Left kidney (tissue), 2 donors: ENCODE results near the gene ARPC1B. TPM values are rescaled to one million over a fixed set of nuclear protein-coding genes. Genes with fewer than 3 reads are reported as not detected.
"Not testable (repeated sequence)": the region's sequence is repeated elsewhere in the genome, so short reads cannot be mapped to it uniquely, and the experiment has no call there.

Experiments
- DNase-seq: peaks from one replicate; pipeline ENCODE4 v3.0.0-alpha.2; 2013
- polyA plus RNA-seq: library from polyadenylated mRNA; unstranded; fragments of 120-200 nt; gene quantifications from one replicate; pipeline ENCODE4 v1.2.1, GENCODE V29; 2013; ENCODE audit not compliant: insufficient read length

ARPC1B gene
- polyA plus RNA-seq, 1 donor, result 26.9 TPM

- no peak for DNase-seq
Observed at GRCh38 chr7:99386584-99387238, 12.2 kb downstream of the ARPC1B start.

GRCh38 chr7:99387239-99387635 is 12.7 kb downstream of the ARPC1B start:
- not testable (repeated sequence) for DNase-seq

DNA sequence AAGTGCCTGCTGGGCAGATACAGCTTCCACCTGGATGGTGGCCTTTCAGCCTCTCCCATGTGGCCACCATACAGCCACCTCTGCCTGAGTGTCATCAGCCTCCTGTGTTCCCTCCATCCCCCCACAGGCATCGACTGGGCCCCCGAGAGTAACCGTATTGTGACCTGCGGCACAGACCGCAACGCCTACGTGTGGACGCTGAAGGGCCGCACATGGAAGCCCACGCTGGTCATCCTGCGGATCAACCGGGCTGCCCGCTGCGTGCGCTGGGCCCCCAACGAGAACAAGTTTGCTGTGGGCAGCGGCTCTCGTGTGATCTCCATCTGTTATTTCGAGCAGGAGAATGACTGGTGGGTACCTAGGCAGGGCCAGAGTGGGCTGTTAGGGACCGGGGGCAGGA is 13.4 kb downstream of the ARPC1B start:
- DNase-seq, result no peak

DNA sequence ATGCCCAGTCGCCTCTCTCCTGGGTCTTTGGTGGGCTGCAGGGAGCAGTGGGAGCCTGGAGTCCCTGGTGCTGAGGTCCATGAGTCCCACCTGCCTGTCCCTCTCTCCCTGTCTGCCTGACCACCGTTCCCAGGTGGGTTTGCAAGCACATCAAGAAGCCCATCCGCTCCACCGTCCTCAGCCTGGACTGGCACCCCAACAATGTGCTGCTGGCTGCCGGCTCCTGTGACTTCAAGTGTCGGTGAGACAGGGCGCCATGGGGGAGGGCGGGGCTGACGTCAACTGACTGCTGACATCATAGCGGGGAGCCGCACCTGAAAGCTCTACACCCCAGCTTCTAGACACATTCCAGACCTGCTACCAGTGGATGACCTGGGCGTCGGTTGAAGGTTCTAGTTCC is 15.2 kb downstream of the ARPC1B start:
- DNase-seq, result no peak

GRCh38 chr7:99390941-99391602 is 16.5 kb downstream of the ARPC1B start:
- no peak for DNase-seq

DNA sequence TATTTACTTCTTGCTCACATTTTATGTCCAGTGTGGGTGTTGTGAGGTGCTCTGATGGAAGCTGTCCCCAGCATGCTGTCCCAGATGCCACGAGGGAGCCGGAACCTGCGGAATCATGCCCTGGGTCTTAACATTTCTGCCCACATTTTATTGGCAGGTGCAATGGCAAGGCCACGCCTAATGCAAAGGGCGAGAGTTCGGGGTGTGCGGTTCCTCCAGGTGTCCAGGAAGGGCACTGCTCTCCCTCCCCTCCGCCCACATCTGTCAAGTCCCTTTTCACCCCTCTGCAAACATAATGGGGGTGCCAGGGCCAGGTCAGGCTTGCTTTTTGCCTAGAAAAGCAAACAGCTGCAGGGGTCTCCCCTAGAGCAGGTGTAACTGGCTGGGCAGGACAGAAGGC is 17.5 kb downstream of the ARPC1B start:
- DNase-seq, result no peak

DNA sequence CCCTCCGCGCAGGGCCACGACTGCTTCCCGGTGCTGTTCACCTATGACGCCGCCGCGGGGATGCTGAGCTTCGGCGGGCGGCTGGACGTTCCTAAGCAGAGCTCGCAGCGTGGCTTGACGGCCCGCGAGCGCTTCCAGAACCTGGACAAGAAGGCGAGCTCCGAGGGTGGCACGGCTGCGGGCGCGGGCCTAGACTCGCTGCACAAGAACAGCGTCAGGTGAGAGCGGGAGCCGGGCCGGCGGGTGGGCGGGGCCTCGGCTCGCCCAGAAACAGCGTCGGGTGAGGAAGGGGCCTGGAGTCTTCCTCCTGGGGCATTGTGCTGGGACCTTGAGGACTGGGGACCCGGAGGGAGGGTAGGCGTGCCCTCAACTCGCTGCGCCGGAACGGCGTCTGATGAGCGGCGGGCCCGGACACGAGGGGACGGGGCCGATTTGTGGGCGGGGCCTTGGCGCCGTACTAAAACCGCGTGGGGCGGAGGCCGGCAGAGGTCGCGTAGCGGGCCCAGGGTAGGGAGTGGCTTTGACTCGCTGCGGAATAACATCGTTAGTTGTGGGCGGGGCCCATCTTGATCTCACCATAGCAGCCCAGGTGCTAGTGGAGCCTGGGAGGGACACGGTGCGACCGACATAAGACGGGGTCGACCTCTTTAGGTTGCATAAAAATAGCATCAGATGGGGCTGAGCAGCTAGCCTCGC is 18.3 kb downstream of the ARPC1B start:
- no peak for DNase-seq

DNA sequence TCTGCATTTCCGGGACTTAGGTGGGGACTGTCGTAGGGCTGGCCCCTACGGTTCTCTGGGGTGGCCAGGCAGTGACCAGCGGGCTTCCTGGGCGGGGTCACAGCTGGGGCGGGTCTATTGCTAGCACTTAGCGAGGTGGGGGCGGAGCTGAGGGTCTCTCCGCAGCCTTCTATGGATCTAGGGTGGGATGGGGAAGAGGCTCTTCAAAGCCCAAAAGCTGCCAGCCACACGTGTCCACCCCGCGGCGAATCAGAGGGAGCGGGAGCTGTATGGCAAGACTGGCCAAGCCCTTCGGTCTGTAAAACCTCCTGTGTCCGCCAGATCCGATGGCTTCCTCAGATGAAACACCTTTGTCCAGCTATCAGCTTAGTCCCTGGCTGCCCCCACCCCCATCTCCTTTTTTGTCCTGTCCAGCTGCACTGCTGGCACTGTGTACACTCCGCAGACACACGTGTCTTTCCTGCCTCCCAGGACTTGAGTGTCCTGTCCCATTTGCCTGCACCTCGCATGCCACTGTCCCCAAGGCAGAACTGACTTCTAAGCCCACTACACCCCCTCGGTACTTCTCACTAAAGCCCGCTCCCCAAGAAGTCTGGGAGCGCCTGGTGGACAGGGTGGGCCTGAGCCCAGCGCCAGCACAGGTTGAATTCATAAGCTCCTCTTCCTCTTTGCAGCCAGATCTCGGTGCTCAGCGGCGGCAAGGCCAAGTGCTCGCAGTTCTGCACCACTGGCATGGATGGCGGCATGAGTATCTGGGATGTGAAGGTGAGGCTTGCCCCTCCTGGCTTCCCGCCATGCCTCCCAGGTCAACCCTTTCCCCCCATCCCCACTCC is 19.0 kb downstream of the ARPC1B start:
- no peak for DNase-seq

DNA sequence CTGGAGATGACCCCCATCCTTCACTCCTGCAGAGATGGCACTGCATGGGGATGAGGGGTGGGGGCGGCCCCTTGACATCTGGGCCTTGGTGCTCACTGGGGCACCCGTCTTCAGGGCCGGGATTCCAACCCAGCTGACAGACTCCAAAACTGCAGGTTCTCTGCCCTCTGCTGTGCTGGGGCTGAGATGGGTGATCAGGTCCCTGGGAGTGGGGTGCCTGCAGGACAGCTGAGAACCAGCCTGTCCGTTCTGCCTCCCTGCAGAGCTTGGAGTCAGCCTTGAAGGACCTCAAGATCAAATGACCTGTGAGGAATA is 19.6 kb downstream of the ARPC1B start:
- no peak for DNase-seq

DNA sequence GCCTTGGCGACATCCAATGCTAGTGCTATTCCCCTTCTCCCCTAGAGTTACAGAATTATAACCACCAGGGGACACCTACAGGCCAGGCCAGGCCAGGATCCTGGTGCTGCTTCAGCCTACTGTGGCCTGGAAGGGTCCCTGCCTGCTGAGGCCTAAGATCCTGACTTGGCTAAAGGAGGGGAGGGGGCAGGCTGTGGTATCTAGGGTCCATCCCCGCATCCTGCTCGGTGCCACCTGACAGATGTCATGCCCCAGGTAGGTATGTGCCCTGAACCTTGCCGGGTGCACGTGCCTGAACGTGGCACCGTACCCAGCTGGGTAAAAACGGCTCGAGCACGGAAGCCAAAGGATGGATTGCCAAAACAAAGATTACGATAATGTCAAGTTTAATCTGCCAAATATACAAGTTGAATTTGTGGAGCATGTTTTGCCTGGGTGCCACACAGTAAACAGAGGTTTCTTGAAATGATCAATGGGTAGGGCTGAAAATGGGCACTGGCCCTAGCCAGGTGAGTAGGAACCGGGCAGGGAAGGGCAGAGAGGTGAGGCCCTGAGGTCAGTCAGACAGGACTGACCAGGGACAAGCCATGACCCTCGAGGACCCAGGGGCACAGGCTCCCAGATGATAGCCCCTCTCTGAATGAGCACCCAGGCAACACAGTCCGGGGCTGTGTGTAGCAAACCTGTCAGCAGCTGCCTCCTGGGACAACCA is 21.2 kb downstream of the ARPC1B start:
- DNase-seq, result no peak

DNA sequence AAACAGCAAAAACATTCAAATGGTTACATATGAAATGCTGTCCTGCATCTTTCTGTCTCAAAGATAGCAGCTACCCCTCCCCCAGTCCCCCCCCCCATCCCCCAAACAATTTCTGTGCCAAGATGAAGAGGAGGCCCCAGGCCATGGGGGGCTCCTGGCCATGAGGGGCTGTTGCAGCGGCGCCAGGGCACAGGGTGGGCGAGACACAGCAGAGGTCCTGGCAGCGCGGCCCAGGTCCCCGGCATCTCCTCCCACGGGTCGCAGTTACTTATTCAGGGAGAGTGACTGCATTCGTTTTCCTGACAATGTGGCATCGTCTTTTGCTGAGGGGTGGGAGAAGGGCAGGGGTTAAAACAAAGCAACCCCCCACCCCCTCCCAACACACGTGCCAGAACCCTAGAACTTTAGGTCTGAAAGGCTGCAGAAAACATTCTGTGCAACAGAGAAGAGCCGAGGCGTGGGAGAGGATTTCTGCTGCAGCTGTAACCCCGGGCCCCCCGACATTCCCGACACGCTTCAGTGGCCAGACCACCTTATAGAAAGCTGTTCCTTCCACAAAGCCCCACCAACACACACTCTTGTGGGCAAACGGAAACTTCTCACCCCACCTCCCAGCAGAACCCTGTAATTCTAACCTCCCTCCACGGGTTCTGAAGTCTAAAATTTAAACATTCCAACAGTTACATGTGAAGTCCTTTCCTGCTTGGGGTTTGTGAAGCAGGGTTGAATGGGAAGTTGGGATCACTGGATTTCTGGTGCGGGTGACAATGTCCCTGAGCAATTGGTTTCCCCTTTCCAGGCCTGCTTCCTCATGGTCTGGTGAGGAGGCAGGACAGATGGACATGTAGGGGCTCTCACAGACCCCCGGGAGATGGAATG is 22.1 kb downstream of the ARPC1B start:
- DNase-seq, result no peak

DNA sequence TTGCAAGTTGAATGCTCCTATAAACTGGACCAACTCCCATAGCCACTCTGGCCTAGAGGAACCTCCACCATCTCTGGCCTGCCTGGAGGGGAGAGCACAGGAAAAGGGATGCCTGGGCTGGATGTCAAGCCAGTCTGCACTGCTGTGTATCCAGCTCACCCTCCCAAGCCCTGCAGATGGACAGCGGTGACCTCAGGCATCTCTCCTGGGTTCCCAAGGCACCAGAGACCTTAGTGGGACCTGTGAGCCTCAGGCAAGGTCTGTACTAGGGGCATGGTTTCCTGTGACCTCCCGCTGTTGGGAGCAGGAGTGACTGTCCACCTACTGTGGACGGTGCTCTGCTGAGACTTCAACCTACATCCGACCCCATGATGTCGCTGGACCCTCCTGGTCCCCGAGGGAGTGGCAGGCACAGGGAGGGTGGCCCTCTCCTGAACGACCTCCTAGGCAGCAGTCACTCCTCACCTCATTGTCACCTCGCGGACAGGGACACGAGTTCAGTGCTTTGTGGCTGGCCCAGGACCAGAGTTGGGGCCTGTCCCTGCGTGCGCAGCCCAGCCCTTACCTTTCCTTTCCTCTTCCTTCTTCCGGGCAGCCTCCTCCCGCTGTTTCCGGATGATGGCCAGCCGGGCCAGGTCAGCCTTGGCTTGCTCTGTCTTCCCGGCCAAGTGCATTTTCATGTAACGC is 22.9 kb downstream of the ARPC1B start:
- DNase-seq, result no peak

DNA sequence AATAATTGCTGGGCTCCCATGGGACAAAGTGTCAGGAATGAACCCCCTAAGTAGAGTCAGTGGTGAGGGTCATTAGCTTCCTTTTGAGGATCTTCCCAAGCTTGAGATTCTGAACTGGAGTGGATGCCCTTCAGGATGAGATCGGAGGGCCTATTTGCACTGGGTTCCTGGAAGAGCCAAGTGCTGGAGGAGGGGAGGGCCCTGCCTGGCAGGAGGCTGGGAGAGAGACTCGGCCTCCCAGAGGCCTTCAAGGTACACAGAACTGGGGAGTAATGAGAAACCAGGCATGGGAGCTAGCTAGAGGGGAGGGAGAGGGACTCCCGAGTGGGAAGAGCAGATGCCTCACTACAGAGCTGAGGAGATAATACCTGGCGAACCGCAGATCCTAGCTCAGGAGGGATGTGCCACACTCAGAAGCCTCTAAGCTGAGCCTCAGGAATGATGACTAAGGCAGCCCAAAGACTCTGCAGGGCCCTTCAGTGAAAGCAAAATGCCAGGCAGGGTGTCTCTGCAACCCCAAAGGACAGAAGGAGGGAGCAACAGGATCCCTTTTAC is 24.4 kb downstream of the ARPC1B start:
- DNase-seq, result no peak

GRCh38 chr7:99399597-99399996 is 25.1 kb downstream of the ARPC1B start:
- no peak for DNase-seq

- DNase-seq, result no peak
Observed at GRCh38 chr7:99402854-99403253, 28.3 kb downstream of the ARPC1B start.

- no peak for DNase-seq
Observed at GRCh38 chr7:99403764-99404163, 29.2 kb downstream of the ARPC1B start.

DNA sequence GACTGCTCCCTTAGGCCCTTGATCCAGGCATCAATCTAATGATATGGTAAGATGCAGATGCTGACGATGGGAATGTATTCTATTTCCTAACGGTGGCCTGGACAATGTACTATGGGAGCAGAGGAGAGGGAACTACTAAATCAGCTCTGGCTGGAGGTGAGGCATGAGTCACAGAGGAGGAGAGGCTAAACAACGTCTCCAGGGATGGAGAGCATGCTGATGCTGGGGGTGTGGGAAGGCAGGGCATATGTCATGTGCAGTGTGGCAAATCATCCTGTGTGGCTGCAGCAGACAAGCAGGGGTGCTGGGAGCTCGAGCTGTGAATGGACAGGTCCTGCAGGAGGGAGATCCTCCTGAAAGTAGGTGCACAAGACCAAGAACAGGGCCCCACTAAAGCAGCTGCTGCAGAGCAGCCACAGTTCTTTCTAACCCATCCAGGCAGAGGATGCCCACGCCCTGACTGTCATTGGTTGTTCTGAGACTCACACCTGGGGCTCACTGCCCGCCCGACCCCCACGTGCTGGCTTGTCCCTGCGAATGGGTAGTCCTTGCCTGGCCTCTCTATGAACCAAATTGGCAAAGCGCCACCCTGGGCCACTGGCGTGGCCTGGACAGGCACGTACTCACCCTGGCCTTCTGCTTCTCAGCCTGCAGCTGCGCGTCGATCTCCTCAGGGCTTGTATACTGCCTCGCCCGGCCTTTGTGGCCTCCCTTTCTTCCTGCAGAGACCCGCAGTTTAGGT is 29.9 kb downstream of the ARPC1B start:
- DNase-seq, result no peak

- no peak for DNase-seq
Observed at GRCh38 chr7:99404977-99405320, 30.4 kb downstream of the ARPC1B start.

DNA sequence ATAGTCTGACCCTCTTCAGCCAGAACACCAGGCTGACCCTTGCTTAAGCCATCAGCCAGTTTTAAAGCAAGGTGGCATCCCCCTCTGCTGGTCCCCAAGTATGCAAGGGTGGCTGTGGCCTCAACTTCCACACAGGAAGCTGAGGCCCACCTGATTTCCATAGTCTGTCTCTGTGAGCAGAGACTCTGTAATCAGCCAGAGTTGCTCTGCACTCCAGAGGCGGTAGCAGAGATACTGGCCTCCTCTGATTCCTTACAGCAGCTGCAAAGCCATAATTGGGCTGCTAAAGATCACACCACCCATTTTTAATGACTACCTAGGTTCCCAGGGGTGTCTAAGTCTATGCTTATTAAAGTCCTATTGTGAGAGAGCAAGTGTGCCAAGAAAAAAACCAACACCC is 32.0 kb downstream of the ARPC1B start:
- DNase-seq, result no peak
